ENCODE measurements around the gene KDM4C.
A peak's percentile ranks its signal among the peaks of the same experiment; 100 is the strongest.
"Not testable (repeated sequence)": the region's sequence is repeated elsewhere in the genome, so short reads cannot be mapped to it uniquely, and the experiment has no call there.

The KDM4C gene

DNA sequence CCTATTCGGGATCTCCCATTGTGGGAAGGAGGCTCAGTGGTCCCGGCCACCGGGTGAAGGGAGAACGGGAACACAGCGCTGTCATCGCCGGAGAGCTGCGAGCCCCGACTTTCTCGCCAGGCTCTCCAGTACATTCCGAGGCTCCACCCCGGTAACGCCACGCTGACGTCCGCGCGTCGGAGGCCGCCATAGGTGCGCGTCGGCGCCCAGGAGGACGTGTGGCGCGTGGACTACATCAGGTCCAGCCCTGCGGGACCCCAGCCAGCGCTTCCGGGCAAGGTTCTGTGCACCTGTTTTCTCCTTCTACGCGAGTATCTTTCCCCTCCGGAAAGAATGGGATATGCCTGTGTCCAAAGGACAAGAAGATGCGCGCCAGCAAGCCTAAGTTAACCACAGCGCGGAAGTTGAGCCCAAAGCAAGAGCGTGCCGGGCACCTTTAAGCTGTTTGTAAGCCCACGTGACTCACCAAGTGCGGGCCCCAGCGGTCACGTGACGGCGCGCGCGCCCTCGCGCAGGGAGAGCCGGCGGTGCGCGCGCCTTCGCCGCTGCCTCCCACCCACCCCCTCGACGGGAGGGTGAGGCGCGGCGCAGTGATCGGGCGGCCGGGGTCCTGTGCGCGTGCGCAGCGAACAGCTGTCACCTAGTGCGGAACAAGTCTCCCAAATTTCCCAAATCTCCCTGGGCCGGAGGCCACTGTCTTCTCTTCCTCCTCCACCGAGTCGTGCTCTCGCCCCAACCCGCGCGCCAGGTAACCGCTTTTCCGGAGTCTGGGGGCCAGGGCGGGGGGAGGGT, at the start of gene KDM4C:
Gene KDM4C (plus strand): TSS at position 518 of the 792 bp plus-strand sequence. CDS start 35,016 bp downstream, outside the sequence.
- peak; percentile 96 for DNase-seq (ENCODE audit: low spot score)

DNA sequence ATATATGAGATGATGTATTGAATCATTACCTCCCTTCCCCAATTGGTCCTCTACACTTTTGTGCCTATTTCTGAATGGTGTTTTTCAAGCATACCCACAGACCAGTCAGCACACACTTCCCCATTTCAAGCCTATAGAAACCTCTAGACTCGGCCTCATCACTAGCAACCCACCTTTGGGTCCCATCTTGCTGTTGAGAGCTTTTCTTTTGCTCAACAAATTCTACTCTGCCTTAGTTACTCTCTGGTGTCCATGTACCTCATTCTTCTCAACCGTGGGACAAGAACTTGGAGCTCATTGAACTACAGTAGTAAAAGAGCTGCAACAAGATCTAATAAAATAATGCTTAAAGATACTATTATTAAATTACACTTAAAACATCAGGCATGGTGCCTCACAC, 49.0 kb upstream of the KDM4C start:
- no peak for DNase-seq (ENCODE audit: low spot score)

DNA sequence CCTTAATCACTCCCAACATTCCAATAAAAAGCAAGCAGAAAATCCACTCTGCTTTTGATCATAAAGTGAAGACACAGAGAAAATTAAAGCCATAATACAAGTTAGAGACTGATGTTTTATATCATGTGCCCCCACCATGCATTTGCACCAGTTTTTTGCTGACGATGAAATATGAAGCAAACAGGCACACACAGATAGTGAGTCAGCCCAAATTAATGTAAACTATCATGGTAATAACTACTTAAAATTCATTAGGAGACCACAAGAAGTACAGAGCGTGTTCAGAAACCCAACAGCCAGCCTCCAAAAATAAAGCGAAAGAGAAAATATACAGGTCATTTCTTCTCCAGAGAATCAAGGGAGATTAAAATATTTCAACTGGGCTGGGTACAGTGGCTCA, 46.4 kb upstream of the KDM4C start:
- DNase-seq (ENCODE audit: low spot score): no peak

DNA sequence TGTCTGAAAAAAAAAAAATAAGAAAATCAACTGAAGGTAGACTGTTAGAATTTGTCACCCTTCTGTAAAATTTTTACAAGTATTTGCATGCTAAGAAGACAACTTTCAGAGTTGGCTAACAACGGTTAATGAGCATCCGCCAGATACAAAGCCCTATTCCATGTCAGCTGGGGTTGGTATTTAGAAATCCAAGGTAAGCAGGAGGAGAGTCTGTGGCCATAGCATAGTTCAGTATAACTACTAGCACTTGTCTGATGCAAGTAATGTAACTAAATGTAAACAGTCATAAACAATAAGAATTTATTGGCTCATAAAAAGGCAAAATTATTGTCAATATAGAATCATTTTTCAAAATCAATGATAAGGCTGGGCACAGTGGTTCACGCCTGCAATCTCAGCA, 45.7 kb upstream of the KDM4C start:
- no peak for DNase-seq (ENCODE audit: low spot score)

DNA sequence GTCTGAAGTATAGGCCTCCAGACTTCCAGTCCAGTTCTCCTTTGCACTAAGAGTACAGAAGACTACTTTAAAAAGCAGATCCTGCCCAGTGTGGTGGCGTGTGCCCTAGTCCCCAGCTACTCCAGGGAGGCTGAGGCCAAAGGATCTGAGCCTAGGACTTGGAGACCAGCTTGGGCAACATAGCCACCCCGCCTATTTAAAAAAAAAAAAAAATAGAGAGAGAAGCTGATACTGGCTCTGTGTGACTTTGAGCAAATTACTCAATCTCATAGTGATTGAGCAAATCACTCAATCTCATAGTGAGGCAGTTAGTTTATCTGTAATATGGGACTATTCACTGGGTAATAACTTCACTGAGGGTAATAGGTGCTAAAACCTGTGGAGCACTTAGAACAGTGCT, 43.6 kb upstream of the KDM4C start:
- DNase-seq (ENCODE audit: low spot score): no peak

DNA sequence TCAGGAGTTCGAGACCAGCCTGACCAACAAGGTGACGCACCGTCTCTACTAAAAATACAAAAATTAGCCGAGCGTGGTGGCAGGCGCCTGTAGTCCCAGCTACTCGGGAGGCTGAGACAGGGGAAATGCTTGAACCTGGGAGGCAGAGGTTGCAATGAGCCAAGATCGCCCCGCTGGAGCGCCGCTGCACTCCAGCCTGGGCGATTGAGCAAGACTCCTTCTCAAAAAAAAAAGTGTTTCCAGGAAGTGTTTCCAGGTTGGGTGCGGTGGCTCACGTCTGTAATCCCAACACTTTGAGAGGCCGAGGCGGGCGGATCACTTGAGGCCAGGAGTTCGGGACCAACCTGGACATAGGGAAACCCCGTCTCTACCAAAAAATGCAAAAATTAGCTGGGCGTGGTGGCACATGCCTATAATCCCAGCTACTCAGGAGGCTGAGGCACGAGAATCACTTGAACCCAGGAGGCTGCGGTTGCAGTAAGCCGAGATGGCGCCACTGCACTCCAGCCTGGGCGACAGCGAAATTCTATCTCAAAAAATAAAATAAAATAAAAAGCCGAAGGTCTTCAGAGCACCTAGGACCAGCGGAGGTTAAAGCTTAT, 42.5 kb upstream of the KDM4C start:
- not testable (repeated sequence) for DNase-seq (ENCODE audit: low spot score)

DNA sequence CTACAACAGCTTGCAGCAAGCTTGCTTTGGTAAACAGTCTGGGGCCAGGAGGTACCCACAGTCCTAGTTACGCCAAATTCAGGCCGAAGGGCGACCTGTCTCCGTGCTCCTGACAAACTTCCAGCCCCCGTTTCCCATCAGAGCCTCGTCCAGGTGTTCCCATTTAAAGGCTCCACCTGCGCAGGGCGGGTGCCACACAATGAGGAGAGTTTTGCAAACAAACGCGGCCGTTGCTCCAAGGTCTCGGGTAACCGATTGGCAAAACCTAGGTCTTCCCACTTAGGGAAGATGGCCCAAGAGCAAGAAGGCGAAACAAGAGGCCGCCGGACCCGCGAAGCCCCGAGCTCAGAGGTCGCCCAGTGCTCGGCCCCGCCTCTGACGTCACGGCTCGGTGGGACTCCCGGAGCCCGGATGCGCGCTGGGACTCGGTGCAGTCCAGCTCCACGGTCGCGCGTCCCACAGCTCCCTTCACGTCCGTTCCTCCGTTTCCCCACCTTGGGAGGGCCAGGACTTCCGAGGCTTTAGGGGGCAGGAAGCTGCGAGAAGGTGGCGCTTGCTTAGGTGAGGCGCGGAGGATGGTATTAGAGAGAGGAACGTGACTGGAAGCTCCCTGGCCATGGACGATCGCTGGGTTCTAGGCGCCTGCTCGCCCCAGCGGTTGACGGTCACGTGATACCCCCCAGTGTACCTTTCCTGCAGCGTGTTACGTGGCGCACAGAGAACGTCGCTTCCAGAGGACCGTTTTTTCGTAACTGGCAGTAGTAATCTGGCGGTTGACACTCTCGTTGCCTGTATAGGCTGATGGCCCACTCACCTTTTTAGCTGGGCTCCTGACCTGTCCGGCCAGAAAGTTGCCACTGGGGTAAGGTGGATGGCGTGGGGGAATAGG, 41.8 kb upstream of the KDM4C start:
- DNase-seq (ENCODE audit: low spot score): peak; percentile 48

DNA sequence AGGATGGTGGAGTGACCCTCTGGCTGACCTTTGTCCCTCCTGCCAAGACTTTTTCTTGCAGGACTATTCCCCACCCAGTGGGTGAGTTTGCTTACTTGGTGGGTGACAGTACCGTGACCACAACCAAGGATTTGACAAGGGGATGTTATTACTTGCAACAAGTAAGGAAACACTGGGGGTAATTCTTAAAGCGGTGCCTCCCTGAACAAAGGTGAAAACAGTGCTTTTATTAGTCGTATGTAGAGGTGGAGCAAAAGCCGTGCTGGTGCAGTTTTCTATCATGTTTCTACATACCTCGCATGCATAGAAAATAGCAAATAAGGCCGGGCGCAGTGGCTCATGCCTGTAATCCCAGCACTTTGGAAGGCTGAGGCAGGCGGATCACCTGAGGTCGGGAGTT, 41.0 kb upstream of the KDM4C start:
- DNase-seq (ENCODE audit: low spot score): no peak

DNA sequence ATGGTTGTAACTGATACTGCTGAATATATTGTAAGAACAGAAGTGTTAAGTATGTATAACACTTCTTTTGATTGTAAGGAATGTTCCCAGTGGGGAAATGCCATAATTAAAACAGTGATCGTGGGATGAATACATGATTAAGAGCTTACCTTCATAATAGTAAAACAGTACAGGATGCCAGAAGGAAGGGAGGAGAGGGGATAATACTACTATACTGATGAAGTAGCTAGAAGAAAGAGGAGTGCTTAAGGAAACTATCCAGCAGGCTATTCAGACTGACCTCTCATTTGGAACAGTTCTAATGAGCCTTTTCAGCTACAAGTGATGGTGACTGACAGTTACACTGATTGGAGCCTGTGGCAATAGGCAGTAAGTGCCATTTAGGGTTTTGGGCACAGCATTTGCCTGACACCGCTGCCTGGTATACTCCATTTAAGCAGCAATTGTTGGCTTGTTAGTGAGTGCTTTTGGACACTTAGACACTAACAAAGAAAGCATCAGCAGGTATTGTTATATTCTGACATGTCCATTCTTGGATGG, 33.8 kb upstream of the KDM4C start:
- no peak for DNase-seq (ENCODE audit: low spot score)

DNA sequence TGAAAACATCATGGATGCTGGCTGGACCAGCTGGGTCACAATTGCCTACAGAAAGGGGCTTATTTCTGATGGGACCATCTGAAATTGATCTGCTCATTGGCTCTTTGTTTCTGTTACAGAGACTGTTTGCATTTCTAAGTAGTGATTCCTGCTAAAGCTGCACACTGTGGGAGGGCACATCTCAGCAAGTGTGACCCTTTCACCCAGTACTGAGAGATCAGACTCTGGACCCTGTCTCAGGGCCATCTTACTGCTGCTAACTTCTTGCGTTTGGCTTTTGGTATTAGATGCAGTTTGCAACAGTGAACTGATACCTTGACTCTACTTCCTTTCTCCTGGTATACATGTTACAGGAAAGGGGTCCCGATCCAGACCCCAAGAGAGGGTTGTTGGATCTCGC, 24.5 kb upstream of the KDM4C start:
- DNase-seq (ENCODE audit: low spot score): no peak

DNA sequence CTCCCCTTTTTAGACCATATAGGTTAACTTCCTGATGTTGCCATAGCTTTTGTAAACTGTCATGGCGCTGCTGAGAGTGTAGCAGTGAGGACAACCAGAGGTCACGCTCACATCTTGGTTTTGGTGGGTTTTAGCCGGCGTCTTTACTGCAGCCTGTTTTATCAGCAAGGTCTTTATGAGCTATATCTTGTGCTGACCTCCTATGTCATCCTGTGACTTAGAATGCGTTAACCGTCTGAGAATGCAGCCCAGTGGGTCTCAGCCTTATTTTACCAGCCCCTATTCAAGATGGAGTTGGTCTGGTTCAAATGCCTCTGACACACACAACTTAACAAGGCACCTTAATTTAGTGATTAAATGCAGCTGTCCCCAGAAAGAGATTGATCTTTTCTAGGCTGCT, 23.9 kb upstream of the KDM4C start:
- no peak for DNase-seq (ENCODE audit: low spot score)

DNA sequence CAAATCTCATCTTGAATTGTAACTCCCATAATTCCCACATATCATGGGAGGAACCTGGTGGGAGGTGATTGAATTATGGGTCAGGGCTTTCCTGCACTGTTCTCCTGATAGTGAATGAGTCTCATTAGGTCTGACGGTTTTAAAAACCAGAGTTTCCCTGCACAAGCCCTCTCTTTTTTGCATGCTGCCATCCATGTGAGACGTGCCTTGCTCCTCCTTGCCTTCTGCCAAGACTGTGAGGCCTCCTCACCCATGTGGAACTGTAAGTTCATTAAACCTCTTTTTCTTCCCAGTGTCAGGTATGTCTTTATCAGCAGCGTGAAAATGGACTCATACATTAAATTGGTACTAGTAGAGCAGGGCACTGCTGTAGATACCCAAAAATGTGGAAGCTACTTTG, 22.4 kb upstream of the KDM4C start:
- DNase-seq (ENCODE audit: low spot score): no peak

DNA sequence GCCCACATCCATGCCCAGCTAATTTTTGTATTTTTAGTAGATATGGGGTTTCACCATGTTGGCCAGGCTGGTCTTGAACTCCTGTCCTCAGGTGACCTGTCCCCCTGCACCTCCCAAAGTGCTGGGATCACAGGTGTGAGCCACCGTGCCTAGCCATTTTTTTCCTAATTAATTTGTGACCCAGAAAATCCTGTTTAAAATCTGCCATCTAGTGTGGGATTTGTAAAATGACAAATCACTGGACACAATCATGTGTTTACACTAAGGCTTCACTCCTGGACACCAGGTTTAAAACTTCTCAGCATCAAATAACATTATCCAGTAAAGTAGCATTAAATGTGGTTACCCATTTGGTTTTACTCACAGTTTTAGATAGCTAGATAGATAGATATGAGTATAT, 18.6 kb upstream of the KDM4C start:
- no peak for DNase-seq (ENCODE audit: low spot score)

DNA sequence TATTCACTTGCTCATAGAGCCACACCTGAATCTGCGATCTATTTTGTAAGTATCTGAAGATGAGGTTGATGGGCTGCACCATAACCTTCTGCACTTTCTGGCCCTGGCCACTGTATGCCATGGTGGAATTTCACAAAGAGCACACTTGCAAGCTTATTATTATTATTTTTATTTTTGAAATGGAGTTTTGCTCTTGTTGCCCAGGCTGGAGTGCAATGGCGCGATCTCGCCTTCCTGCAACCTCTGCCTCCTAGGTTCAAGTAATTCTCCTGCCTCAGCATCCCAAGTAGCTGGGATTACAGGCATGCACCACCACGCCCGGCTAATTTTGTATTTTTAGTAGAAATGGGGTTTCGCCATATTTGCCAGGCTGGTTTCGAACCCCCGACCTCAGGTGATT, 8.9 kb upstream of the KDM4C start:
- not testable (repeated sequence) for DNase-seq (ENCODE audit: low spot score)

DNA sequence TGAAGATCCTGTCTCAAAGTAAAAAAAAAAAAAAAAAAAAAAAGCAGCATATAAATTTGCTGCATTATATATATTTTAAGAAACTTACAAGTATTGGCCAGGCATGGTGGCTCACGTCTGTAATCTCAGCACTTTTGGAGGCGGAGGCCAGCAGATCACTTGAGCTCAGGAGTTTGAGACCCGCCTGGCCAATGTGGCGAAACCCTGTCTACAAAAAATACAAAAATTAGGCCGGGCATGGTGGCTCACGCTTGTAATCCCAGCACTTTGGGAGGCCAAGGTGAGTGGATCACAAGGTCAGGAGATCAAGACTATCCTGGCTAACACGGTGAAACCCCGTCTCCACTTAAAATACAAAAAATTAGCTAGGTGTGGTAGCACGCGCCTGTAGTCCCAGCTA, 2.9 kb upstream of the KDM4C start:
- DNase-seq (ENCODE audit: low spot score): not testable (repeated sequence)

DNA sequence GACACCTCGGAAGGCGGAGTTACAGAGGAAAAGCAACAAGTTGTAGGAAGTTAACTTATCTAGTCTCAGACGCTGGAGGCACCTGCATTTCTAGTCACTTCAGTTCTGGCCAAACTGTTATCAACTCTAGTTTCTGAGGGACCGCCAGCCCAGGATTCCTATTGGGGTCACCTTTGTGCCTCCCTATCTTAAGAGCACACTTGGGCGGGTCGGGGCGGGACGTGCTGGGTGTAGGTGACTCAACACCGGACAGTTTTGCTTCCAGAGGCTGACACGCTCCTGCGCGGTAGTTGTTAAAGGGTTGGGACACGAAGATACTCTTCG, 679 bp upstream of the KDM4C start:
- DNase-seq (ENCODE audit: low spot score): no peak

DNA sequence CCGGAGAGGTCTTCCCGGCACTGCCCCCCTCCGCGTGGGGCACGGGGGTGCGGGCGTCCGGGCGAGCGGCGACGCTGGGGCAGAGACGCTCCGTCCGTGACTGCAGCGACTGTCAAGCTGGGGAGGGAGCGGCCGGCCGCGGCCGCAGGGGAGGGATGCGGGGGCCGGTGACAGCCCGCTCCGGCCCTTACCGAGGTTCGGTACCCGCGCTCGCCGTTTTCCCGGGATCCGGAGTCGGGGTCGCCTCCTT, 400 bp downstream of the KDM4C start:
- DNase-seq (ENCODE audit: low spot score): no peak

DNA sequence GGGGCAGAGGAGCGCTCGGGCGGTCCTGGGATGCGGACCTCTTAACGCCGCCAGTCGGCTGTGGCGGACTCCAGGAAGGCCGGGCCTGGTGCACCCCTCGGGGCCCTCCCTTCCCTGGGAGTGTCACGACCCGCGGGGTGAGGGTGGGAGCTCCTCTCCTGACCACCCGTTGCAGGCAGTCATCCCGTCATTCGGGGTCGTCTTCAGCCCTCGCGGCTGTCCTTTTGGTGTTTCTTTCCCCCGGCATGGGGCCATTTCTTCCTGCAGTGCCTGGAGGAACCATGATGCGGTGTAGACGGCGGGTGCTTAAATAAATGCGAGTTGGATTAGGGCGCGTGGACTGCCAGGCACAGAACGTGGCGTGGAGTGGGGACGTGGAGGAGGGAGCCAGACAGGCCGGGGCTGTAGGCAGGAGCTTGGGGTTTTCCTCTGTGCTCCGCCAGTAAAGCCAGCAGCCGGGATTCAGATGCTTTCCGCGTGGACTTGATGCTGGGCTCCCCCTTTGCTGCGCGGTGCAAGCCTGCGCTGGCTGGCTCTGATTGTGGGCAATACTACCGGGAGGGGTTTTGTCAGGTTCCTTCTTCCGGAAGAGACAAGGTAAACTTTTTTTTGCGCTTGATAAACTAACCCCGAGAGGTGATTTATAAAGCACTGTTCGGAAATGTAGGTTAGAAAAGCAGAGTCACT, 868 bp downstream of the KDM4C start:
- DNase-seq (ENCODE audit: low spot score): no peak

DNA sequence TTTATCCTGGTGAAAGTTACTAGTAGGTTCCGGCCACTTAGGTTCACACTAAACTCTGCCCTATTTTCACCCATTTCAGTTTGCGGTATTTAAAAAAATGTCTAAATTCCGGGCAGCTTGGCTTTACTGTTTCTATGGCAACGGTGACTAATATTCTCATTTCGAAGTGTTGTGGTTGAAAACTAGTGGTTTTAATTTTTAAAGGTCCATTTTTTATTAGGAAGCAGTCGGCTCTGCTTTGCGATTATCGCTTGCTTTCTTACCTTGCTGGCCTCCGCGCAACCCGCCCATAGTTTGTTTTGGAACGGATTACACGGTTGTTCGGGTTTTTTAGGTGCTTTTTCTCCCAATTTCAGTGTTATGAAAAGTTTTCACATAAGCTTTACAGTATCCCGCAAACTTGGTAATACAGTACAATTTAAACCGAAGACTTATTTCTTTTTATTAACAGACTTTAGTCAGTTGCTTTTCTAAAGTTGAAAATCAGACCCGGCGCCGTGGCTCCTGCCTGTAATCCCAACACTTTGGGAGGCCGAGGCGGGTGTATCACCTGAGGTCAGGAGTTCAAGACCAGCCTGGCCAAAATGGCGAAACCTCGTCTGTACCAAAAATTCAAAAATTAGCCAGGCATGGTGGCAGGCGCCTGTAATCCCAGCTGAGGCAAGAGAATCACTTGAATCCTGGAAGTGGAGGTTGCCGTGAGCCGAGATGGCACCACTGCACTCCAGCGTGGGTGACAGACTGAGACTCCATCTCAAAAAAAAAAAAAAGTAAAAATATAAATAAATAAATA, 1.6 kb downstream of the KDM4C start:
- no peak for DNase-seq (ENCODE audit: low spot score)

DNA sequence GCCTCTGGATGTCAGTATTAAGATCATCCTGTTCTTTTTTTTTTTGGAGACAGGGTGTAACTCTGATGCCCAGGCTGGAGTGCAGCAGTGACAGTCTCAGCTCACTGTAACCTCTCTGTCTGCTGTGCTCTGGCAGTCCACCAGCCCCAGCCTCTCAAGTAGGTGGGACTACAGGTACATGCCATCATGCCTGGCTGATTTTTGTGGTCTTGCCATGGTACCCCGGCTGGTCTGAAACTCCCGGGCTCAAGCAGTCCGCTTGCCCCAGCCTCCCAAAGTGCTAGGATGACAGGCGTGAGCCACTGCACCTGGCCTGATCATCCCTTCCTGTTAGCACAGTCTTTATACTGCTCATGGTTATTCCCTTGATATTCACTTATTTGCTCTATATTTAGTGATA, 3.5 kb downstream of the KDM4C start:
- DNase-seq (ENCODE audit: low spot score): no peak

DNA sequence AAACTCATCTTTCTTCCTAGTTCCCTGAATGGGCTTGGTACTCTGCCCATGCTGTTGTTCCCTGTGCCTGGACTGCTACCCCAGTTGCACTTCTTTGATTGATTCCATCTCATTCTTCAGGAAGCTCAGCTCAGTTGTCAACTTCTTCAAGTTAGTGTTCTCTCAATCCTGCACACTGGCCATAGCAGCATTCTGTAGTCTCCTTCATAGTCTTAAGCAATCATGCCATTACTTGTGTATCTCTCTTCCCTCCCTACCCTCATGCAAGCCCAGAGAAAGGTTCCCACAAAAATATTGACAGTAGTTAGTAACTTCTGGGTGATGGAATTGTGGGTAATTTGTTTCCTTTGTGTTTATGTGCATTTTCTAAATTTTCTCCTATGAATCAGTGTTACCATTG, 5.5 kb downstream of the KDM4C start:
- DNase-seq (ENCODE audit: low spot score): no peak

DNA sequence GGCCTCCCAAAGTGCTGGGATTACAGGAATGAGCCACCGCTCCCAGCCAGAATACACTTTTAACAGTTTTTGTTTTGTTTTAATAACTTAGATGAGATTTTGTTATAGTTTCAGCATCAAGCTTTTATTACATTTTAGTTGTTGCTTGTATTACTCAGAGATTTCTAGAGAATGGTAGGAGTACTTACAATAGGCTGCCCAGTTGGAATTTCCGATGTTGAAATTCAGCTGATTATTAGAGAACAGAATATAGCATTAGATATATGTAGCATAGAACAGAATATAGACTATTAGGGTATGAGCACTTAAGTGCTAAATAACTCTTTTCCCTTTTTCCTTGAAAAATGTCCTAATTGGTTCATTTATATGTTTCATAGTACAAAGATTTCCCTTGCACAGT, 6.2 kb downstream of the KDM4C start:
- DNase-seq (ENCODE audit: low spot score): no peak

Data from ecto neural progenitor cell (in vitro differentiated cells).